ENCODE measurements around the gene C3orf80. TPM values are rescaled to one million over a fixed set of nuclear protein-coding genes. Genes with fewer than 3 reads are reported as not detected.
"Not testable (repeated sequence)": the region's sequence is repeated elsewhere in the genome, so short reads cannot be mapped to it uniquely, and the experiment has no call there.

Gene C3orf80
- total RNA-seq, 4 donors from 2014 or later = 0.13 to 1.7 (median 0.52) TPM

DNA sequence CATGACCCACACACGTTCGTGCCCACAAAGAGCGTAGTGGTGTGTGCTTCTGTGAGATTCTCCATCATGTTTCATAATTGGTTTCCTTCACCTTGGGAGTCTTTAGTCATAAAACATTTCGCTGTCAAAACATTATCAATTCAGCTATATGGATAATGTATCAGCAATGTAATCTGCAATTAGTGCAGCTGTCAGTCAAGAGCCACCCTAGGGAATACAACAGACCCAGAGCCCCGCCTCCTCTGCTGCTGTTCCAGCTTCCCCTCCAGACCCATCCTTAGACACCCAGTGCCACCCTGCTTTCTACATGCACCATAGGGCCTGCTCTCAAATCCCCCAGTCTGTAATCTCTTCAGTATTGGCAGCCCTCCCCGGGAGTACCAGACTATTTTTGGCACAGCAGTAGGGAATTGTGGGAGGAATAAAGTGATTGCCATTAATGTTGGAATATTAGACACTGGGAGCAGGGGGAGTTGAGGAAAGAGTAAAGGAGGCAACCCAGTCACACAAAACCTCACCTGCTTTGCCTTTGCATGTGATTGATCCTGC is 31.5 kb upstream of the C3orf80 start:
- WGBS, 2 donors = 79 to 83% methylated on average over 6 of the region's 6 CpGs
- H3K4me3 ChIP-seq (ENCODE audit: low read depth, poor library complexity, severe bottlenecking) = no peak overlapping the region
- DNase-seq (ENCODE audit: low spot score in 2 of 2) = no peak
- TF ChIP-seq POLR2A (IDR thresholded peaks at IDR 0.05) = no peak
- TF ChIP-seq, protein P1, sequence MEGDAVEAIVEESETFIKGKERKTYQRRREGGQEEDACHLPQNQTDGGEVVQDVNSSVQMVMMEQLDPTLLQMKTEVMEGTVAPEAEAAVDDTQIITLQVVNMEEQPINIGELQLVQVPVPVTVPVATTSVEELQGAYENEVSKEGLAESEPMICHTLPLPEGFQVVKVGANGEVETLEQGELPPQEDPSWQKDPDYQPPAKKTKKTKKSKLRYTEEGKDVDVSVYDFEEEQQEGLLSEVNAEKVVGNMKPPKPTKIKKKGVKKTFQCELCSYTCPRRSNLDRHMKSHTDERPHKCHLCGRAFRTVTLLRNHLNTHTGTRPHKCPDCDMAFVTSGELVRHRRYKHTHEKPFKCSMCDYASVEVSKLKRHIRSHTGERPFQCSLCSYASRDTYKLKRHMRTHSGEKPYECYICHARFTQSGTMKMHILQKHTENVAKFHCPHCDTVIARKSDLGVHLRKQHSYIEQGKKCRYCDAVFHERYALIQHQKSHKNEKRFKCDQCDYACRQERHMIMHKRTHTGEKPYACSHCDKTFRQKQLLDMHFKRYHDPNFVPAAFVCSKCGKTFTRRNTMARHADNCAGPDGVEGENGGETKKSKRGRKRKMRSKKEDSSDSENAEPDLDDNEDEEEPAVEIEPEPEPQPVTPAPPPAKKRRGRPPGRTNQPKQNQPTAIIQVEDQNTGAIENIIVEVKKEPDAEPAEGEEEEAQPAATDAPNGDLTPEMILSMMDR (IDR thresholded peaks at IDR 0.05) = no peak
- intact Hi-C loops (cut with DNase I; ENCODE audit: low total_unique reads) = no loop called here

DNA sequence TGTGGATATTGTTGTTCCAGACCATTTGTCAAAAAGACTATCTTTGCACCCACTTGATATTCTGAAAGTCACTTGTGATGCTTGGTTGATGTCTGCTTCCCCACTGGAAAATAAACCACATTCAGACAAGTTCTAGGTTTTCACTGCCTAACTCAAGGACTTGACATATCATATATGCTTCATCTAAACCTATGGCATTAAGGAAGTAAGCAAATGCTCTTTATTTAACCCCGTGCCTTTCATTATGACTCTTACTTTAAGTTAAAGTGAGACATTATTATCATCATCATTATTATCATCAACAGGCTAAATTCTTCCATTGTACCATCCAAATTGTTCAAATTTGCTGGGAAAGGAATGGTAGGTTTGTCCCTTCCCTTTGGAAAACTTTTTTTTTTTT is 30.8 kb upstream of the C3orf80 start:
- DNase-seq (ENCODE audit: low spot score in 2 of 2) = no peak
- no peak overlapping the region for H3K4me3 ChIP-seq (ENCODE audit: low read depth, poor library complexity, severe bottlenecking)
- WGBS, 2 donors = 82 to 95% methylated on average over 1 of the region's 1 CpG
- intact Hi-C loops (cut with DNase I; ENCODE audit: low total_unique reads) = no loop called here
- TF ChIP-seq, protein P1 (IDR thresholded peaks at IDR 0.05) = no peak
- TF ChIP-seq POLR2A (IDR thresholded peaks at IDR 0.05) = no peak

GRCh38 chr3:160195106-160195505 is 30.1 kb upstream of the C3orf80 start:
- DNase-seq (ENCODE audit: low spot score in 2 of 2) = no peak
- no peak overlapping the region for H3K4me3 ChIP-seq (ENCODE audit: low read depth, poor library complexity, severe bottlenecking)
- intact Hi-C loops (cut with DNase I; ENCODE audit: low total_unique reads) = no loop called here
- TF ChIP-seq POLR2A (IDR thresholded peaks at IDR 0.05) = no peak
- TF ChIP-seq, protein P1 (IDR thresholded peaks at IDR 0.05) = no peak

DNA sequence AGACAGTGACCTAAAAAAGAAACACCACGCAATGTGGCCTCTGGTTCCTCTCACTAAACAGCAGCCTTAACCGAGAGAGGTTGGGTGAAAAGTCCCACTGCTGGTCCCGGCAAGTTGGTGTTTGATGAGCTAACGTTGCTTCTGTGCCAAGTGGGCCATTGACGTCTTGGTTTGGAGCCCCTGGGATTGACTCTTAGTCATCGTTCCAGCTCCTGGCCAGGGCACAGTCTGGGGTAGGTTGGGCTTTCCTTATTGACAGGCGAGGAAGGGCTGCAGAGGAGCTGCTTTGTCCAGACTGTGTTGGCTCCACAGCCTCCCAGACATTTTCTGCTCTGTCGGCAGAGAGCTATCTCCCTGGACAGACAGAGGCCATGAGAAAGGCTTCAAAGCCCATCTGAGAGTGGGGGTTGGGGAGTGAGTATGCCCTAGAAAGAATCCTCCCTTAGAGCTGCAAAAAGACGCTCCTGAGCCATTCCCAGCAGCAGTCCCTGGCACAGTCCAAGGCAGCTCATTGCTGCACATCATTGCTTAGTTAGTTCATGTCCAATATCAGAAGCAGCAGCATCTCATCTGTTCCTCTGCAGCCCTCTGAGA is 28.6 kb upstream of the C3orf80 start:
- WGBS, 2 donors = 48 to 51% methylated on average over 9 of the region's 9 CpGs
- no peak for DNase-seq (ENCODE audit: low spot score in 2 of 2)
- intact Hi-C loops (cut with DNase I; ENCODE audit: low total_unique reads) = no loop called here
- TF ChIP-seq, protein P1 (IDR thresholded peaks at IDR 0.05) = no peak
- no peak for TF ChIP-seq POLR2A (IDR thresholded peaks at IDR 0.05)
- no peak overlapping the region for H3K4me3 ChIP-seq (ENCODE audit: low read depth, poor library complexity, severe bottlenecking)

- WGBS, 2 donors = 97 to 98% methylated on average over 3 of the region's 3 CpGs
- H3K4me3 ChIP-seq (ENCODE audit: low read depth, poor library complexity, severe bottlenecking) = no peak overlapping the region
- intact Hi-C loops (cut with DNase I; ENCODE audit: low total_unique reads) = no loop called here
- no peak for DNase-seq (ENCODE audit: low spot score in 2 of 2)
- TF ChIP-seq POLR2A (IDR thresholded peaks at IDR 0.05) = no peak
- TF ChIP-seq, protein P1 (IDR thresholded peaks at IDR 0.05) = no peak
These were observed 26.1 kb upstream of the C3orf80 start for GRCh38 chr3:160199108-160199507.

DNA sequence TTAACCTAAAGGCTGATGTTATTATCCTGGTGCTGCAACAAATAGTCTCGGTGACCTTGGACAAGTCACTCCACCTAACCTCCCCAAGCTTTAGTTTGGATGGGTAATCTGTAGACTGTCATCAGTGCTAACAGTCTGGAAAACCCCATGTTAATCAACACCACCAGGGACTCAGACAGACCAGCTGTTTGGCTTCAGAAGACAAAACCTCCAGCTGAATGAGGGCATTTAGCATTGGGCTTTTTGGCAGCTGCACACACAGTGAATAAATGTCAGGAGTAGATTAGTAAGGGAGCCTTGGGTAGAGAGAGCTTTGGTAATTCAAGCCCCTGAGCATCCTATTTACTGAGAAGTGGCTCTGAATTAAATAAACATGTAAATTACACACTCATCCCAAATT is 24.9 kb upstream of the C3orf80 start:
- intact Hi-C loops (cut with DNase I; ENCODE audit: low total_unique reads) = no loop called here
- no peak overlapping the region for H3K4me3 ChIP-seq (ENCODE audit: low read depth, poor library complexity, severe bottlenecking)
- 82 to 100% methylated on average over 1 of the region's 1 CpG for WGBS, 2 donors
- TF ChIP-seq, protein P1 (IDR thresholded peaks at IDR 0.05) = no peak
- no peak for TF ChIP-seq POLR2A (IDR thresholded peaks at IDR 0.05)
- no peak for DNase-seq (ENCODE audit: low spot score in 2 of 2)

- 73 to 90% methylated on average over 5 of the region's 5 CpGs for WGBS, 2 donors
- intact Hi-C loops (cut with DNase I; ENCODE audit: low total_unique reads); DNase-seq (ENCODE audit: low spot score in 2 of 2); H3K4me3 ChIP-seq (ENCODE audit: low read depth, poor library complexity, severe bottlenecking): not testable (repeated sequence)
These were observed 20.7 kb upstream of the C3orf80 start for GRCh38 chr3:160204396-160205011.
